Keratinocyte (primary cell): ENCODE measurements around the gene ANKS1A. TPM values are rescaled to one million over a fixed set of nuclear protein-coding genes. Genes with fewer than 3 reads are reported as not detected.

Source experiments
- DNase-seq: peaks from one replicate; pipeline ENCODE4 v3.0.0-alpha.2; 2011; ENCODE audit warnings: low read depth, missing footprints, low spot score
- FAIRE-seq: peaks from 2 replicates; lab custom pipeline; 2011; peaks lifted over from hg19 to GRCh38; lab: Jason Lieb, UNC
- H2AFZ ChIP-seq: 2 replicates; pipeline ENCODE4 v1.6.0; 2012; ENCODE audit warnings: low read length, control low read depth, inconsistent platforms; ENCODE audit not compliant: control insufficient read depth
- H3K27ac ChIP-seq: 2 replicates; pipeline ENCODE4 v1.5.1; 2011; ENCODE audit warnings: low read length; ENCODE audit not compliant: control insufficient read depth, insufficient read depth
- H3K27me3 ChIP-seq: 3 replicates; pipeline ENCODE4 v1.6.0; 2011; ENCODE audit warnings: low read length; ENCODE audit not compliant: control insufficient read depth, insufficient read depth; ENCODE audit errors: extremely low read depth
- H3K36me3 ChIP-seq, 2 experiments: 2 replicates in 1 of 2; 3 replicates in 1 of 2; pipeline ENCODE4 v1.5.1; 2011; ENCODE audit warnings: low read length in 2 of 2, mild to moderate bottlenecking in 1 of 2; ENCODE audit not compliant: control insufficient read depth in 2 of 2, insufficient read depth in 2 of 2; ENCODE audit errors: extremely low read depth in 1 of 2
- H3K4me1 ChIP-seq: 3 replicates; pipeline ENCODE4 v1.5.1; 2011; ENCODE audit warnings: low read length; ENCODE audit not compliant: control insufficient read depth, insufficient read depth; ENCODE audit errors: extremely low read depth
- H3K4me2 ChIP-seq: 3 replicates; pipeline ENCODE4 v1.6.0; 2011; ENCODE audit warnings: low read depth, low read length; ENCODE audit not compliant: control insufficient read depth, insufficient read depth; ENCODE audit errors: extremely low read depth
- H3K4me3 ChIP-seq, 3 experiments: fragments of 200-600 bp in 1 of 3; sonication (generic) in 1 of 3; 2 replicates in 2 of 3; 3 replicates in 1 of 3; pipeline ENCODE4 v1.5.1; 2011 to 2016; ENCODE audit warnings: low read length in 3 of 3, mild to moderate bottlenecking in 3 of 3, control low read depth in 2 of 3, inconsistent platforms in 1 of 3, low read depth in 1 of 3, mixed read lengths in 1 of 3, mixed run types in 1 of 3, moderate library complexity in 1 of 3; ENCODE audit not compliant: control insufficient read depth in 2 of 3, insufficient read depth in 2 of 3; ENCODE audit errors: extremely low read depth in 1 of 3
- H3K79me2 ChIP-seq: 2 replicates; pipeline ENCODE4 v1.6.0; 2012; ENCODE audit warnings: low read length; ENCODE audit not compliant: control insufficient read depth, insufficient read depth
- H3K9ac ChIP-seq: 3 replicates; pipeline ENCODE4 v1.6.0; 2011; ENCODE audit warnings: low read length; ENCODE audit not compliant: control insufficient read depth, insufficient read depth; ENCODE audit errors: extremely low read depth
- H3K9me1 ChIP-seq: 3 replicates; pipeline ENCODE4 v1.6.0; 2011; ENCODE audit warnings: low read length; ENCODE audit not compliant: control insufficient read depth, insufficient read depth; ENCODE audit errors: extremely low read depth
- H3K9me3 ChIP-seq: 2 replicates; pipeline ENCODE4 v1.5.1; 2012; ENCODE audit warnings: low read depth, low read length; ENCODE audit not compliant: control insufficient read depth
- H4K20me1 ChIP-seq: 3 replicates; pipeline ENCODE4 v1.6.0; 2011; ENCODE audit warnings: low read length; ENCODE audit not compliant: control insufficient read depth, insufficient read depth; ENCODE audit errors: extremely low read depth
- EZH2 ChIP-seq: IDR thresholded peaks from one replicate; pipeline ENCODE4 v1.6.1; 2012; ENCODE audit warnings: inconsistent platforms, mild to moderate bottlenecking, low read length, moderate library complexity
- dilution Hi-C: fragments of 300-500 bp; cut with MboI; formaldehyde crosslinking; loops from one replicate; pipeline ENCODE4 v1.7.0; 2020; ENCODE audit warnings: low sequenced_read_pairs; ENCODE audit not compliant: extremely low pct_ligation_motif_present
- polyA plus RNA-seq, 5 experiments: library from polyadenylated mRNA; depleted of rRNA in 3 of 5; stranded (reverse) in 3 of 5; stranded (forward) in 1 of 5; unstranded in 1 of 5; fragments of >200 nt; gene quantifications; 1 replicate in 1 of 5; 2 replicates in 3 of 5; 3 replicates in 1 of 5; pipeline versions ENCODE4 v1.2.1 to v1.2.3, GENCODE V29; 2011 to 2012; ENCODE audit warnings: missing spikeins in 2 of 5, low read depth in 1 of 5, low replicate concordance in 1 of 5
- TF ChIP-seq, protein P1 (sequence below), 3 experiments: IDR thresholded peaks in 1 of 3; conservative IDR thresholded peaks in 1 of 3; optimal IDR thresholded peaks in 1 of 3; 2 replicates in 2 of 3; 3 replicates in 1 of 3; pipeline versions ENCODE3 to v1.5.1; 2011; ENCODE audit warnings: low read length in 3 of 3, mild to moderate bottlenecking in 3 of 3, moderate library complexity in 2 of 3, control low read depth in 1 of 3, inconsistent platforms in 1 of 3; ENCODE audit not compliant: insufficient read depth in 2 of 3; ENCODE audit errors: extremely low read depth in 1 of 3

Gene ANKS1A
- polyA plus RNA-seq, 1 donor (not counting 4 experiments of a cell fraction or from before 2014, with no cell fraction given): 8.6 TPM

DNA sequence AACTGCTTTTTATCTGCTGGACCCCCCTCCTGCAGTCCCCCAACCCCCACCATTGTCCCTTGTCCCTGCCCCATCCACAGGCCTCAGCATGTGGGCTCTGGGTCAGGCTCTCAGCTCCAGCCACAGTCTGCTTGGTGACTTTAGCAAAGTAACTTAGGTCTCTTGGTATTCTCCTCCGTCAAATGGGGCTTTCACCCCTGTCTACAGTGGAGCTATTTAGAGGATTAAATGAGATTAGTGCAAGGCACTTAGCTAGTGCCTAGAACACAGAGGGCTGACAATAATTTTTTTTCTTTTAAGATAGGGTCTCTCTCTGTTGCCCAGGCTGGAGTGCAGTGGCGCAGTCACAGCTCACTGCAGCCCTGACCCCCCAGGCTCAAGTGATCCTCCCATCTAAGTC lies 180.2 kb downstream of the ANKS1A start:
- Histone ChIP-seq H3K4me3 (no peak overlapping the region), H2AFZ (no peak overlapping the region), H3K4me2 (no peak overlapping the region), H3K27ac (no peak overlapping the region), H3K4me1 (no peaks in the 10 kb centered on the region), H3K27me3 (no peaks in the 10 kb centered on the region), H3K36me3 (peaks cover 5 to 7% of the 10 kb centered on the region in 2 experiments), H3K9me3 (no peaks in the 10 kb centered on the region), H3K79me2 (no peaks in the 10 kb centered on the region), H3K9ac (no peak overlapping the region), H4K20me1 (no peaks in the 10 kb centered on the region), H3K9me1 (no peaks in the 10 kb centered on the region)
- dilution Hi-C loops: no loop called here
- TF ChIP-seq, protein P1, sequence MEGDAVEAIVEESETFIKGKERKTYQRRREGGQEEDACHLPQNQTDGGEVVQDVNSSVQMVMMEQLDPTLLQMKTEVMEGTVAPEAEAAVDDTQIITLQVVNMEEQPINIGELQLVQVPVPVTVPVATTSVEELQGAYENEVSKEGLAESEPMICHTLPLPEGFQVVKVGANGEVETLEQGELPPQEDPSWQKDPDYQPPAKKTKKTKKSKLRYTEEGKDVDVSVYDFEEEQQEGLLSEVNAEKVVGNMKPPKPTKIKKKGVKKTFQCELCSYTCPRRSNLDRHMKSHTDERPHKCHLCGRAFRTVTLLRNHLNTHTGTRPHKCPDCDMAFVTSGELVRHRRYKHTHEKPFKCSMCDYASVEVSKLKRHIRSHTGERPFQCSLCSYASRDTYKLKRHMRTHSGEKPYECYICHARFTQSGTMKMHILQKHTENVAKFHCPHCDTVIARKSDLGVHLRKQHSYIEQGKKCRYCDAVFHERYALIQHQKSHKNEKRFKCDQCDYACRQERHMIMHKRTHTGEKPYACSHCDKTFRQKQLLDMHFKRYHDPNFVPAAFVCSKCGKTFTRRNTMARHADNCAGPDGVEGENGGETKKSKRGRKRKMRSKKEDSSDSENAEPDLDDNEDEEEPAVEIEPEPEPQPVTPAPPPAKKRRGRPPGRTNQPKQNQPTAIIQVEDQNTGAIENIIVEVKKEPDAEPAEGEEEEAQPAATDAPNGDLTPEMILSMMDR (optimal IDR thresholded peaks at IDR 0.05 in 1 of 3, IDR thresholded peaks at IDR 0.05 in 1 of 3, conservative IDR thresholded peaks at IDR 0.05 in 1 of 3; ENCODE audit: extremely low read depth in 1 of 3, insufficient read depth in 2 of 3, low read length in 3 of 3): no peak
- TF ChIP-seq EZH2: no peak
- DNase-seq: no peak
- no peak for FAIRE-seq

DNA sequence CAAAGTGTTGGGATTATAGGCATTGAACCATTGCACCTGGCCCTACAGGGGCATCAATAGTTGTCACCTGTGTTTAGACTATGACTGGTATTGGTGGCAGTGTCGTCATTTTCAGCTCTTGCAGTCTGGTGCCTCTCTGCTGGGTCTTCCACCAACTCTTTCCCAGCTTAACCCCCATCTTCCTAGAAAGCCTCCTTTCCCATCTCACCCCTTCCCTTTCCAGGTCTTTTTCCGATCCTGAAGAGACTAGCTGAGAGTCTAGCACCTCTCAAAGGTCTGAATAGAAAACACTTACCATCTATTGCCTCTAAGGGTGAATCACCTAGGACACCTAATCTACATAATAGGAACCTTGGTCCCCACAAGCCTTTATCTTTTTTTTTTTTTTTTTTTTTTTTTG lies 181.1 kb downstream of the ANKS1A start:
- Histone ChIP-seq H3K79me2 (no peaks in the 10 kb centered on the region), H3K36me3 (peaks cover 5 to 7% of the 10 kb centered on the region in 2 experiments), H3K4me2 (no peak overlapping the region), H3K4me1 (no peaks in the 10 kb centered on the region), H3K9ac (no peak overlapping the region), H3K4me3 (no peak overlapping the region), H3K27me3 (no peaks in the 10 kb centered on the region), H2AFZ (no peak overlapping the region), H4K20me1 (no peaks in the 10 kb centered on the region), H3K9me3 (no peaks in the 10 kb centered on the region), H3K9me1 (no peaks in the 10 kb centered on the region), H3K27ac (no peak overlapping the region)
- DNase-seq: no peak
- TF ChIP-seq, protein P1 (optimal IDR thresholded peaks at IDR 0.05 in 1 of 3, IDR thresholded peaks at IDR 0.05 in 1 of 3, conservative IDR thresholded peaks at IDR 0.05 in 1 of 3; ENCODE audit: extremely low read depth in 1 of 3, insufficient read depth in 2 of 3, low read length in 3 of 3): no peak
- no peak for TF ChIP-seq EZH2
- dilution Hi-C loops: no loop called here
- no peak for FAIRE-seq
